ENCODE measurements around the gene CYB5R4.

GRCh38 chr6:83928286-83928685 lies 68.8 kb downstream of the CYB5R4 start:
- TF ChIP-seq EZH2 (IDR thresholded peaks at IDR 0.05; ENCODE audit: borderline replicate concordance, insufficient read depth, low read length, poor library complexity, severe bottlenecking) (no peak), RAD21 (conservative IDR thresholded peaks at IDR 0.05) (no peak), CTCF (IDR thresholded peaks at IDR 0.05; ENCODE audit: poor library complexity, severe bottlenecking) (no peak), POLR2AphosphoS5 (IDR thresholded peaks at IDR 0.05) (no peak), TAF1 (IDR thresholded peaks at IDR 0.05; ENCODE audit: low read depth) (no peak), EP300 (conservative IDR thresholded peaks at IDR 0.05; ENCODE audit: poor library complexity, severe bottlenecking) (no peak), REST (IDR thresholded peaks at IDR 0.05; ENCODE audit: borderline replicate concordance) (no peak), SMC3 (conservative IDR thresholded peaks at IDR 0.05; ENCODE audit: poor library complexity) (no peak)
